ENCODE data around the gene CAND2. TPM values are rescaled to one million over a fixed set of nuclear protein-coding genes. Genes with fewer than 3 reads are reported as not detected.

The CAND2 gene
- total and polyA plus RNA-seq, 9 of the 15 experiments (the other 6 are each of a cell fraction or from before 2014, with no cell fraction given) = 0.91 to 14.9 (median 4.3) TPM

DNA sequence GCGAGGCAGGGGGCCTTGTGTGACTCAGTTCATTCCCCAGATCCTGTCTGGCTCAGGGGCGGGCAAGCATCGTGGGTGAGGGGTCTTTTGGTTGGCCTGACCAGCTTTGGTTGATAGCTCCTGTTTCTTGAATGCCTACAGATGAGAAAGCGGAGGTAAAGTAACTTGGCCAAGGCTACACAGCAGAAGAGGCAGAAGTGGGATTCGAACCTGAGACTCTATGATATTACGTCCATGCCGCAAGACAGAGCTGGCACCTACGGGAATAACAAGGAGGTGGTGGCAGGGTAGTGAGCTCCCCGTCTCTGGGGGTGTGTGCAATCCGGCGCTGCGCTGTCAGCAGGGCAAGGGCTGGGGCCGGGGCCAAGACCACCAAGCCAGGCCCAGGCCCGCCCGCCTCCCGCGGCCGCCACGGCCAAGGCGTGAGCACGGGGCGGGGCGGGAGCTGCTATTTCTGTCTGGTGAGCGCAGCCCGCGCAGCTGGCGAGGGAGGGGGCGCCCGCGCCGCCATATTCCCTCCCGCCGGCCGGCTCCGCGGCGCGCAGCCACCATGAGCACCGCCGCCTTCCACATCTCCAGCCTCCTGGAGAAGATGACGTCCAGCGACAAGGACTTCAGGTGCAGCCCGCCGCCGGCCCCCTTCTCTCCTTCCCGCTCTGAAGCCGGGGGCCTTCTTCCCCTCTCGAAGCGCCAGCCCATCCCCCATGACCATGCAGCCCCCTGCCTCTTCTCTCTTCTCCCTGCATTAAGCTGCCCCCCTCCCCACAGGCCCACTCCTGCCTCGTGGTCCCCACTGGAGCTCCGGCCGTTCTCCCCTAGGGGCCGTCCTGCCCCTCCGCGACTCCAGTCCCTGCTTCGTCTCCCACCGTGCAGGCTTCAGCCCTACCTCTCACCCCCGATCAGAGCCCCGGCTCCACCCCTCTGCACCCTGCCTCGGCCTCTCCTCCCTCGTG lies at the start of gene CAND2 (continued):
- TF ChIP-seq, protein P1, sequence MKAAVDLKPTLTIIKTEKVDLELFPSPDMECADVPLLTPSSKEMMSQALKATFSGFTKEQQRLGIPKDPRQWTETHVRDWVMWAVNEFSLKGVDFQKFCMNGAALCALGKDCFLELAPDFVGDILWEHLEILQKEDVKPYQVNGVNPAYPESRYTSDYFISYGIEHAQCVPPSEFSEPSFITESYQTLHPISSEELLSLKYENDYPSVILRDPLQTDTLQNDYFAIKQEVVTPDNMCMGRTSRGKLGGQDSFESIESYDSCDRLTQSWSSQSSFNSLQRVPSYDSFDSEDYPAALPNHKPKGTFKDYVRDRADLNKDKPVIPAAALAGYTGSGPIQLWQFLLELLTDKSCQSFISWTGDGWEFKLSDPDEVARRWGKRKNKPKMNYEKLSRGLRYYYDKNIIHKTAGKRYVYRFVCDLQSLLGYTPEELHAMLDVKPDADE (conservative IDR thresholded peaks at IDR 0.05; ENCODE audit: control insufficient read depth, low read depth, low read length) = peak; percentile 81
- TF ChIP-seq ZNF507 (tag; conservative IDR thresholded peaks at IDR 0.05) (no peak), ZNF830 (CRISPR knock-in tag; IDR thresholded peaks at IDR 0.05) (no peak), ZNF224 (CRISPR knock-in tag; IDR thresholded peaks at IDR 0.05) (no peak), SIRT6 (IDR thresholded peaks at IDR 0.05; ENCODE audit: low read depth, low read length) (no peak), ZKSCAN8 (CRISPR knock-in tag; IDR thresholded peaks at IDR 0.05) (no peak), ZBTB1 (CRISPR knock-in tag; IDR thresholded peaks at IDR 0.05; ENCODE audit: borderline replicate concordance, low read depth) (no peak), NCOA1 (IDR thresholded peaks at IDR 0.05; ENCODE audit: low read depth) (no peak), SMAD4 (CRISPR knock-in tag; conservative IDR thresholded peaks at IDR 0.05) (peak; percentile 84), MEF2A (IDR thresholded peaks at IDR 0.05; ENCODE audit: control insufficient read depth, low read depth, low read length) (peak; percentile 96), SRF (CRISPR knock-in tag; IDR thresholded peaks at IDR 0.05) (no peak), CBFB (CRISPR knock-in tag; IDR thresholded peaks at IDR 0.05) (peak; percentile 83; the same call in 1 of the 2 replicates), RNF2 (IDR thresholded peaks at IDR 0.05) (no peak), HDAC8 (tag; IDR thresholded peaks at IDR 0.05) (no peak; the same call in 1 of the 2 replicates), ZNF121 (CRISPR knock-in tag; conservative IDR thresholded peaks at IDR 0.05) (no peak), XRCC4 (IDR thresholded peaks at IDR 0.05; ENCODE audit: extremely low read depth, insufficient read depth, insufficient read length) (no peak)
- TF ChIP-seq, protein P2, sequence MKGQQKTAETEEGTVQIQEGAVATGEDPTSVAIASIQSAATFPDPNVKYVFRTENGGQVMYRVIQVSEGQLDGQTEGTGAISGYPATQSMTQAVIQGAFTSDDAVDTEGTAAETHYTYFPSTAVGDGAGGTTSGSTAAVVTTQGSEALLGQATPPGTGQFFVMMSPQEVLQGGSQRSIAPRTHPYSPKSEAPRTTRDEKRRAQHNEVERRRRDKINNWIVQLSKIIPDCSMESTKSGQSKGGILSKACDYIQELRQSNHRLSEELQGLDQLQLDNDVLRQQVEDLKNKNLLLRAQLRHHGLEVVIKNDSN (CRISPR knock-in tag; IDR thresholded peaks at IDR 0.05) = no peak
- TF ChIP-seq, protein P3, sequence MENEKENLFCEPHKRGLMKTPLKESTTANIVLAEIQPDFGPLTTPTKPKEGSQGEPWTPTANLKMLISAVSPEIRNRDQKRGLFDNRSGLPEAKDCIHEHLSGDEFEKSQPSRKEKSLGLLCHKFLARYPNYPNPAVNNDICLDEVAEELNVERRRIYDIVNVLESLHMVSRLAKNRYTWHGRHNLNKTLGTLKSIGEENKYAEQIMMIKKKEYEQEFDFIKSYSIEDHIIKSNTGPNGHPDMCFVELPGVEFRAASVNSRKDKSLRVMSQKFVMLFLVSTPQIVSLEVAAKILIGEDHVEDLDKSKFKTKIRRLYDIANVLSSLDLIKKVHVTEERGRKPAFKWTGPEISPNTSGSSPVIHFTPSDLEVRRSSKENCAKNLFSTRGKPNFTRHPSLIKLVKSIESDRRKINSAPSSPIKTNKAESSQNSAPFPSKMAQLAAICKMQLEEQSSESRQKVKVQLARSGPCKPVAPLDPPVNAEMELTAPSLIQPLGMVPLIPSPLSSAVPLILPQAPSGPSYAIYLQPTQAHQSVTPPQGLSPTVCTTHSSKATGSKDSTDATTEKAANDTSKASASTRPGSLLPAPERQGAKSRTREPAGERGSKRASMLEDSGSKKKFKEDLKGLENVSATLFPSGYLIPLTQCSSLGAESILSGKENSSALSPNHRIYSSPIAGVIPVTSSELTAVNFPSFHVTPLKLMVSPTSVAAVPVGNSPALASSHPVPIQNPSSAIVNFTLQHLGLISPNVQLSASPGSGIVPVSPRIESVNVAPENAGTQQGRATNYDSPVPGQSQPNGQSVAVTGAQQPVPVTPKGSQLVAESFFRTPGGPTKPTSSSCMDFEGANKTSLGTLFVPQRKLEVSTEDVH (IDR thresholded peaks at IDR 0.05; ENCODE audit: low read depth, partially characterized antibody) = no peak
- TF ChIP-seq, protein P4, sequence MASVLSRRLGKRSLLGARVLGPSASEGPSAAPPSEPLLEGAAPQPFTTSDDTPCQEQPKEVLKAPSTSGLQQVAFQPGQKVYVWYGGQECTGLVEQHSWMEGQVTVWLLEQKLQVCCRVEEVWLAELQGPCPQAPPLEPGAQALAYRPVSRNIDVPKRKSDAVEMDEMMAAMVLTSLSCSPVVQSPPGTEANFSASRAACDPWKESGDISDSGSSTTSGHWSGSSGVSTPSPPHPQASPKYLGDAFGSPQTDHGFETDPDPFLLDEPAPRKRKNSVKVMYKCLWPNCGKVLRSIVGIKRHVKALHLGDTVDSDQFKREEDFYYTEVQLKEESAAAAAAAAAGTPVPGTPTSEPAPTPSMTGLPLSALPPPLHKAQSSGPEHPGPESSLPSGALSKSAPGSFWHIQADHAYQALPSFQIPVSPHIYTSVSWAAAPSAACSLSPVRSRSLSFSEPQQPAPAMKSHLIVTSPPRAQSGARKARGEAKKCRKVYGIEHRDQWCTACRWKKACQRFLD (CRISPR knock-in tag; IDR thresholded peaks at IDR 0.05) = peak; percentile 30; the same call in 1 of the 2 replicates
- TF ChIP-seq, protein P5, sequence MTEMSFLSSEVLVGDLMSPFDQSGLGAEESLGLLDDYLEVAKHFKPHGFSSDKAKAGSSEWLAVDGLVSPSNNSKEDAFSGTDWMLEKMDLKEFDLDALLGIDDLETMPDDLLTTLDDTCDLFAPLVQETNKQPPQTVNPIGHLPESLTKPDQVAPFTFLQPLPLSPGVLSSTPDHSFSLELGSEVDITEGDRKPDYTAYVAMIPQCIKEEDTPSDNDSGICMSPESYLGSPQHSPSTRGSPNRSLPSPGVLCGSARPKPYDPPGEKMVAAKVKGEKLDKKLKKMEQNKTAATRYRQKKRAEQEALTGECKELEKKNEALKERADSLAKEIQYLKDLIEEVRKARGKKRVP (CRISPR knock-in tag; IDR thresholded peaks at IDR 0.05) = no peak

Measured in K562 (cell line).